Measurements from ENCODE around the gene C16orf54. TPM values are rescaled to one million over a fixed set of nuclear protein-coding genes. Genes with fewer than 3 reads are reported as not detected.
"Not testable (repeated sequence)": the region's sequence is repeated elsewhere in the genome, so short reads cannot be mapped to it uniquely, and the experiment has no call there.

The C16orf54 gene
- total RNA-seq, 3 donors from 2014 or later = 6.8 to 8.8 (median 7.2) TPM

GRCh38 chr16:29777576-29778350, 32.0 kb upstream of the C16orf54 start, which contains the start of gene ZG16:
TSS of gene ZG16 (plus strand) at chr16:29778256. CDS start at chr16:29779267, 1,011 bp downstream.
- DNase-seq (no peak), ATAC-seq (no peak)
- Mint-ChIP-seq H3K4me3 (no peak within 1 kb of the TSS), H3K27me3 (ENCODE audit: low read depth) (no peaks in the 10 kb centered on the region), H3K36me3 (ENCODE audit: insufficient read depth) (no peaks in the 10 kb centered on the region), H3K9me3 (no peaks in the 10 kb centered on the region), H3K4me1 (ENCODE audit: low read depth) (peaks cover 3% of the 10 kb centered on the region)

DNA sequence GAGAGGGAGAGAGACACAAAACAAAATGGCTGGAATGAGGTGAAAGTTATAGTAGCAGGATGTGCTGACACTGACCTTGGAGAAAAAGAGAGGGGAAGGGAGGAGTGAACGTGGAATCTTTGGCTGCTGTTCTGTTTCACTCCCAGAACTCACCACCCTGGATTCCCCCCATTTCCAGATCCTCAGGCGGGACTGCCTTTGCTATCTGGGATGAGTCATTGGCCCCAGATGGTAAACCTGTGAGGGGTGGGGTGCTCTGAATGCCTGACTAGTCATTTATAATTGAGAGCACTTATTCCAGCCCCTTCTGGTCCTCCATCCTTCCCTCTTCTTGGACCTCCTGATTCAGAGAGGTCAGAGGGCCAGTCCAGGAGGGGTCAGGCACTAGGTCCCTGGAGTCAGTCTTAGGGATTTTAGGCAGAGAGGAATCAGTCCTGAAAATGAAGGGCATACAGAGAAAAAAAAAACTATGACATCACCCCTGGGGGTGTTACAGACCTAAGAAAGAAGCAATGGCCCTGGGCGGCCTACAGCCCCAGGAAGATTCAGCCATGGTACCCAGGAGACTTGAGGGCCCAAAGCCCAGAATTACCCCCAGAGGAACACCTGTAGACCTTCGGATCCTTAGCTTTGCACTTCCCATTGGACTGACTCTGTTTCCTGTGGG, 30.1 kb upstream of the C16orf54 start:
- ATAC-seq (no peak), DNase-seq (no peak)
- no peaks in the 10 kb centered on the region for H3K9me3 Mint-ChIP-seq
- H3K4me1 Mint-ChIP-seq (ENCODE audit: low read depth) = peaks cover 3% of the 10 kb centered on the region
- no peak overlapping the region for H3K4me3 Mint-ChIP-seq
- no peaks in the 10 kb centered on the region for H3K27me3 Mint-ChIP-seq (ENCODE audit: low read depth)
- H3K36me3 Mint-ChIP-seq (ENCODE audit: insufficient read depth) = no peaks in the 10 kb centered on the region

- DNase-seq (no peak), ATAC-seq (no peak)
- no peak overlapping the region for H3K4me3 Mint-ChIP-seq
- H3K27me3 Mint-ChIP-seq (ENCODE audit: low read depth) = no peaks in the 10 kb centered on the region
- no peaks in the 10 kb centered on the region for H3K36me3 Mint-ChIP-seq (ENCODE audit: insufficient read depth)
- no peaks in the 10 kb centered on the region for H3K9me3 Mint-ChIP-seq
- peaks cover 4% of the 10 kb centered on the region for H3K4me1 Mint-ChIP-seq (ENCODE audit: low read depth)
Measured at GRCh38 chr16:29774730-29775129, 28.9 kb upstream of the C16orf54 start.

GRCh38 chr16:29772330-29772729, 26.5 kb upstream of the C16orf54 start:
- not testable (repeated sequence) for ATAC-seq; H3K9me3 Mint-ChIP-seq; H3K4me1 Mint-ChIP-seq (ENCODE audit: low read depth)

DNA sequence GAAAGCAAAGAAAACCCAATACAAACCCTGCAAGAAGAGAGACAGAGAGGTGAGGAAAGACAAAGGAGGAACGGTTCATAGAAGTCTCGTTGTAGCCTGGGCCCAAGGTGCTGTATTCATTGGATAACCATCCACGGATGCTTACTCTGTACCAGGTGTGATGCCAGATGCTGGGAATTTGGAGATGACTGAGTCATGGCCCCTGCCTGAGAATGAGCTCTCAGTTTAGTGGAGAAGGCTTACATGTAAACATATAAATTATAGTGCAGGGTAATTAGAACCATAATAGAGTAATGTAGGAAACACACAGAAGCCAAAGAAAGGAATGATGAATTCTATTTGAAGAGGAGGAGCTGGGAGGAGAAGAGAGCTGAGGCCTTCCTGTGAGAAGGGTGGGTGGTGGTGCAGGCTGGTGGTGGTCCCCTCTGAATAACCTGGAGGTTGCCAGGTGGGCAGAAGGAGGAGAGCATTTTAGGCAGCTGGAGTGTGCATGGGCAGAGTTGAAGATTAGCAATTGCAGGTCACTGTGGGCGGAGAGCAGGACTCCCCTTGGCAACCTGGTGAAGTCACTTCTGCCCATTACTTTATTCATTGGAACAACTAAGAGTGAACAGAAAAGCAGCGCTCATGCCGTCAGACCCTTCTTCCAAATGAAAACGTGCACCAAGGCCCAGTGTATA, 24.6 kb upstream of the C16orf54 start:
- no peaks in the 10 kb centered on the region for H3K9me3 Mint-ChIP-seq
- no peak overlapping the region for H3K4me3 Mint-ChIP-seq
- DNase-seq = no peak
- no peaks in the 10 kb centered on the region for H3K36me3 Mint-ChIP-seq (ENCODE audit: insufficient read depth)
- peaks cover 4% of the 10 kb centered on the region for H3K4me1 Mint-ChIP-seq (ENCODE audit: low read depth)
- H3K27me3 Mint-ChIP-seq (ENCODE audit: low read depth) = no peaks in the 10 kb centered on the region
- ATAC-seq = no peak

More at GRCh38 chr16:29772330-29772729, 26.5 kb upstream of the C16orf54 start:
- not testable (repeated sequence) for H3K4me3 Mint-ChIP-seq; H3K27me3 Mint-ChIP-seq (ENCODE audit: low read depth); DNase-seq; H3K36me3 Mint-ChIP-seq (ENCODE audit: insufficient read depth)

DNA sequence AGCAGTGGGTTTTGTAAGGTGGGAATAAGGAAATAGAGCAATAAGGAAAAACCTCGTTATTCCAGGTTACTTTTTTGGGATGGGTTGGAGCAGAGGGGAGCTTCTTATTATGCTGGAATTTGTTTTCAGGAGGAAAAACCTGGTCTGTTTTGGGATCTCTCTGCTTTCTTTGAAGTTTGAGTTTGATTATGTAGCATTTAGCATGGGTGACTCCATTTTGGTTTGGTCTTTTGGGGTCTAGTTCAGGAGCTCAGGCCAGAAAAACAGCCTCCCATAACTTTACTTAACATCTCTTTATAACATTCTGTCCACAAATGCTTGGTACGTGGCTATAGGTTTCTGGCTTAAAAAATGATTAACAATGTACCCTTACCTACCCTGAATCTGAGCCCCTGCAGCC, 23.7 kb upstream of the C16orf54 start:
- no peak overlapping the region for H3K4me3 Mint-ChIP-seq

GRCh38 chr16:29767062-29767461, 21.3 kb upstream of the C16orf54 start:
- Mint-ChIP-seq H3K36me3 (ENCODE audit: insufficient read depth) (no peaks in the 10 kb centered on the region), H3K4me1 (ENCODE audit: low read depth) (peaks cover 12% of the 10 kb centered on the region), H3K27me3 (ENCODE audit: low read depth) (no peaks in the 10 kb centered on the region), H3K9me3 (no peaks in the 10 kb centered on the region), H3K4me3 (no peak overlapping the region)
- DNase-seq = no peak
- ATAC-seq = no peak

More for the DNA sequence above, 23.7 kb upstream of the C16orf54 start:
- H3K36me3 Mint-ChIP-seq (ENCODE audit: insufficient read depth) = no peaks in the 10 kb centered on the region
- ATAC-seq (no peak), DNase-seq (no peak)
- no peaks in the 10 kb centered on the region for H3K27me3 Mint-ChIP-seq (ENCODE audit: low read depth)
- no peaks in the 10 kb centered on the region for H3K9me3 Mint-ChIP-seq
- H3K4me1 Mint-ChIP-seq (ENCODE audit: low read depth) = peaks cover 3% of the 10 kb centered on the region

GRCh38 chr16:29766571-29766970, 20.8 kb upstream of the C16orf54 start:
- no peaks in the 10 kb centered on the region for H3K27me3 Mint-ChIP-seq (ENCODE audit: low read depth)
- ATAC-seq (no peak), DNase-seq (no peak)
- peaks cover 12% of the 10 kb centered on the region for H3K4me1 Mint-ChIP-seq (ENCODE audit: low read depth)
- no peaks in the 10 kb centered on the region for H3K36me3 Mint-ChIP-seq (ENCODE audit: insufficient read depth)
- H3K9me3 Mint-ChIP-seq = no peaks in the 10 kb centered on the region
- no peak overlapping the region for H3K4me3 Mint-ChIP-seq

DNA sequence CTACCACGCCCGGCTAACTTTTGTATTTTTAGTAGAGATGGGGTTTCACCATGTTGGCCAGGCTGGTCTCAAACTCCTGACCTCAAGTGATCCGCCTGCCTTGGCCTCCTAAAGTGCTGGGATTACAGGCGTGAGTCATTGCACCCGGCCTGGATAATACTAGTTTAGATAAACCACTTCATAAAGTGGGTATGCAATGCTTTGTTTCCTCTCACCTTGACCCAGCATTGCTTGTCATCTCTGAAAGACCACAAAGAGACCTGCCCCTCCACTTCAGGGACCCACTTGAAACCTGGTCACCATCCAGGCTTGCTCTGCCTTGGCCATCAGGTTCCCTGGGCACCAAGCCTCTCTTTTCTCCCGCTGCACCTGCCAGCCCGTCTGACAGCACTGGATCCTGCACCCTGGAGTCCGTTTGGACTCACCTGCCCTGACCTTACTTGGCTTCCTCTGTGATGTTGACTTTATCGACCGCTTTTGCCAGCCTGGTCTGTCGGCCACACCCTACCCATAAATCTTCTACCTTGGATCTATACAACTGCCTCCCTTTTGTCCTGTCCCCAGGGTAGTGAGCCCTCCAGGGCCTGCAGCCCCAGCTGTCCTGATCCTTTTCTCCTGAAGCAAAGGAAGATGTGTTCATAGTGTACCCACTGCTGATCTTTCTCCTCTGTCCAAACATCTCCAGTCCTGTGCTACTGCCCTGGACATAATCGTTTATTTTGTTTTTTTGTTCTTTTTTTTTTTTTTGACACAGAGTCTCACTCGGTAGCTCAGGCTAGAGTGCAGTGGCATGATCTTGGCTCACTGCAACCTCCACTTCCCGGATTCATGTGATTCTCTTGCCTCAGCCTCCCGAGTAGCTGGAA, 19.6 kb upstream of the C16orf54 start:
- H3K9me3 Mint-ChIP-seq = no peaks in the 10 kb centered on the region
- no peak for DNase-seq

GRCh38 chr16:29763326-29763725, 17.5 kb upstream of the C16orf54 start:
- no peak overlapping the region for H3K4me3 Mint-ChIP-seq
- peaks cover 17% of the 10 kb centered on the region for H3K4me1 Mint-ChIP-seq (ENCODE audit: low read depth)
- no peaks in the 10 kb centered on the region for H3K27me3 Mint-ChIP-seq (ENCODE audit: low read depth)
- H3K36me3 Mint-ChIP-seq (ENCODE audit: insufficient read depth) = no peaks in the 10 kb centered on the region
- no peak for ATAC-seq
- H3K9me3 Mint-ChIP-seq = no peaks in the 10 kb centered on the region
- DNase-seq = no peak

More for the DNA sequence above, 19.6 kb upstream of the C16orf54 start:
- Mint-ChIP-seq H3K27me3 (ENCODE audit: low read depth) (no peaks in the 10 kb centered on the region), H3K36me3 (ENCODE audit: insufficient read depth) (no peaks in the 10 kb centered on the region), H3K4me1 (ENCODE audit: low read depth) (peaks cover 13% of the 10 kb centered on the region), H3K4me3 (no peak overlapping the region)
- no peak for ATAC-seq

GRCh38 chr16:29761882-29762281, 16.1 kb upstream of the C16orf54 start:
- DNase-seq (no peak), ATAC-seq (no peak)
- Mint-ChIP-seq H3K9me3 (no peaks in the 10 kb centered on the region), H3K27me3 (ENCODE audit: low read depth) (no peaks in the 10 kb centered on the region), H3K36me3 (ENCODE audit: insufficient read depth) (no peaks in the 10 kb centered on the region), H3K4me1 (ENCODE audit: low read depth) (peaks cover 25% of the 10 kb centered on the region), H3K4me3 (no peak overlapping the region)

GRCh38 chr16:29761280-29761651, 15.5 kb upstream of the C16orf54 start:
- not testable (repeated sequence) for H3K4me3 Mint-ChIP-seq; H3K27me3 Mint-ChIP-seq (ENCODE audit: low read depth); DNase-seq; H3K36me3 Mint-ChIP-seq (ENCODE audit: insufficient read depth); H3K9me3 Mint-ChIP-seq; ATAC-seq
- H3K4me1 Mint-ChIP-seq (ENCODE audit: low read depth) = peaks cover 30% of the 10 kb centered on the region

GRCh38 chr16:29760567-29761279, 14.9 kb upstream of the C16orf54 start:
- DNase-seq (no peak), ATAC-seq (no peak)
- peaks cover 34% of the 10 kb centered on the region for H3K4me1 Mint-ChIP-seq (ENCODE audit: low read depth)
- no peaks in the 10 kb centered on the region for H3K9me3 Mint-ChIP-seq
- no peaks in the 10 kb centered on the region for H3K36me3 Mint-ChIP-seq (ENCODE audit: insufficient read depth)
- no peaks in the 10 kb centered on the region for H3K27me3 Mint-ChIP-seq (ENCODE audit: low read depth)
- H3K4me3 Mint-ChIP-seq = no peak overlapping the region

Measured in activated T-cell treated with anti-CD3 and anti-CD28 coated beads, Interleukin-2, amount 50 U/mL, for 4 hours (primary cell).